ENCODE measurements around the gene SEPTIN14.
"Not testable (repeated sequence)": the region's sequence is repeated elsewhere in the genome, so short reads cannot be mapped to it uniquely, and the experiment has no call there.

DNA sequence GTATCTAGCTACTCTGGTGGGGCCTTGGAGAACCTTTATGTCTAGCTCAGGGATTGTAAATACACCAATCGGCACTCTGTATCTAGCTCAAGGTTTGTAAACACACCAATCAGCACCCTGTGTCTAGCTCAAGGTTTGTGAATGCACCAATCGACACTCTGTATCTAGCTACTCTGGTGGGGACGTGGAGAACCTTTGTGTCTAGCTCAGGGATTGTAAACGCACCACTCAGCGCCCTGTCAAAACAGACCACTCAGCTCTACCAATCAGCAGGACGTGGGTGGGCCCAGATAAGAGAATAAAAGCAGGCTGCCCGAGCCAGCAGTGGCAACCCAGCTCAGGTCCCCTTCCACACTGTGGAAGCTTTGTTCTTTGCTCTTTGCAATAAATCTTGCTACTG, 6.4 kb upstream of the SEPTIN14 start:
- TF ChIP-seq POLR2AphosphoS5 (IDR thresholded peaks at IDR 0.05; ENCODE audit: low read depth, low read length); CTCF (IDR thresholded peaks at IDR 0.05); SIN3A (IDR thresholded peaks at IDR 0.05; ENCODE audit: borderline replicate concordance, insufficient read depth, low read depth, low read length): not testable (repeated sequence)
- TF ChIP-seq, protein P1, sequence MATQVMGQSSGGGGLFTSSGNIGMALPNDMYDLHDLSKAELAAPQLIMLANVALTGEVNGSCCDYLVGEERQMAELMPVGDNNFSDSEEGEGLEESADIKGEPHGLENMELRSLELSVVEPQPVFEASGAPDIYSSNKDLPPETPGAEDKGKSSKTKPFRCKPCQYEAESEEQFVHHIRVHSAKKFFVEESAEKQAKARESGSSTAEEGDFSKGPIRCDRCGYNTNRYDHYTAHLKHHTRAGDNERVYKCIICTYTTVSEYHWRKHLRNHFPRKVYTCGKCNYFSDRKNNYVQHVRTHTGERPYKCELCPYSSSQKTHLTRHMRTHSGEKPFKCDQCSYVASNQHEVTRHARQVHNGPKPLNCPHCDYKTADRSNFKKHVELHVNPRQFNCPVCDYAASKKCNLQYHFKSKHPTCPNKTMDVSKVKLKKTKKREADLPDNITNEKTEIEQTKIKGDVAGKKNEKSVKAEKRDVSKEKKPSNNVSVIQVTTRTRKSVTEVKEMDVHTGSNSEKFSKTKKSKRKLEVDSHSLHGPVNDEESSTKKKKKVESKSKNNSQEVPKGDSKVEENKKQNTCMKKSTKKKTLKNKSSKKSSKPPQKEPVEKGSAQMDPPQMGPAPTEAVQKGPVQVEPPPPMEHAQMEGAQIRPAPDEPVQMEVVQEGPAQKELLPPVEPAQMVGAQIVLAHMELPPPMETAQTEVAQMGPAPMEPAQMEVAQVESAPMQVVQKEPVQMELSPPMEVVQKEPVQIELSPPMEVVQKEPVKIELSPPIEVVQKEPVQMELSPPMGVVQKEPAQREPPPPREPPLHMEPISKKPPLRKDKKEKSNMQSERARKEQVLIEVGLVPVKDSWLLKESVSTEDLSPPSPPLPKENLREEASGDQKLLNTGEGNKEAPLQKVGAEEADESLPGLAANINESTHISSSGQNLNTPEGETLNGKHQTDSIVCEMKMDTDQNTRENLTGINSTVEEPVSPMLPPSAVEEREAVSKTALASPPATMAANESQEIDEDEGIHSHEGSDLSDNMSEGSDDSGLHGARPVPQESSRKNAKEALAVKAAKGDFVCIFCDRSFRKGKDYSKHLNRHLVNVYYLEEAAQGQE (IDR thresholded peaks at IDR 0.05; ENCODE audit: insufficient read depth in 1 of 2, low read depth in 2 of 2, low read length in 1 of 2): not testable (repeated sequence)

All from Panc1 (cell line).